ENCODE data around the gene EIF4A2.
A peak's percentile ranks its signal among the peaks of the same experiment; 100 is the strongest.
"Not testable (repeated sequence)": the region's sequence is repeated elsewhere in the genome, so short reads cannot be mapped to it uniquely, and the experiment has no call there.

Gene EIF4A2

DNA sequence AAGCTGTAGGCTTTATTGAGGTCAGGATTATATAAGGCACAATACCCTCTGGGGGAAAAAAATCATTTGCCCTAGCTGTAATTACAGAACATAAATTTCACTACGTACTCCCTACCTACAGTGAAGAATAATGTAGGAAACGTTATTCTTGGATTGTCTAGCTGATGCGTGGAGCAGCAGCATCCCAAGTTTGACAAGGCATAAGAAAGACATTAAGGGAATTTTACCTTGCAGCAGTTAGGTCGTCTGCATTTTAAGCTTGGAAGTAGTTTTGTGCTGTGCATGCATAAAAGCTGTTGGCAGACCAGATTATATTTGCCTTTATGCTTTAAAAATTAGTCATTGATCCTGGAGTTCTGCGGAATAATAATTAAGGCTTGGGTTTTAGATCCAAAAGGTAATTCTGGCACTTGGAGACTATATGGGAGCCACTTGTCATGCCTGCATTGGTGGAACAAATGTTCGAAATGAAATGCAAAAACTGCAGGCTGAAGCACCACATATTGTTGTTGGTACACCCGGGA is 2.2 kb downstream of the EIF4A2 start:
- DNase-seq: no peak

DNA sequence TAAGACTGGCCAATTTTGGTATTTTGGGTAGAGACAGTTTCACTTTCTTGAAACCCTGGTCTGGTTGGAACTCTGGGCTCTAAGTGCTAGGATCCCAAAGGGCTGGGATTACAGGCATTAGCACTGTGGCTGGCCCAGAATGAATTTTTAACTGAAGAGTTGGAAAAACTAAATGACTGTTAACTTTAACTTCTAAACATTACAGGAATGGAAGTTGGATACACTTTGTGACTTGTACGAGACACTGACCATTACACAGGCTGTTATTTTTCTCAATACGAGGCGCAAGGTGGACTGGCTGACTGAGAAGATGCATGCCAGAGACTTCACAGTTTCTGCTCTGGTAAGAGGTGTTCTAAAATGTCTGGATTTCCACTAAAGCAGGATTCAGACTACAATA is 3.5 kb downstream of the EIF4A2 start:
- no peak for DNase-seq

DNA sequence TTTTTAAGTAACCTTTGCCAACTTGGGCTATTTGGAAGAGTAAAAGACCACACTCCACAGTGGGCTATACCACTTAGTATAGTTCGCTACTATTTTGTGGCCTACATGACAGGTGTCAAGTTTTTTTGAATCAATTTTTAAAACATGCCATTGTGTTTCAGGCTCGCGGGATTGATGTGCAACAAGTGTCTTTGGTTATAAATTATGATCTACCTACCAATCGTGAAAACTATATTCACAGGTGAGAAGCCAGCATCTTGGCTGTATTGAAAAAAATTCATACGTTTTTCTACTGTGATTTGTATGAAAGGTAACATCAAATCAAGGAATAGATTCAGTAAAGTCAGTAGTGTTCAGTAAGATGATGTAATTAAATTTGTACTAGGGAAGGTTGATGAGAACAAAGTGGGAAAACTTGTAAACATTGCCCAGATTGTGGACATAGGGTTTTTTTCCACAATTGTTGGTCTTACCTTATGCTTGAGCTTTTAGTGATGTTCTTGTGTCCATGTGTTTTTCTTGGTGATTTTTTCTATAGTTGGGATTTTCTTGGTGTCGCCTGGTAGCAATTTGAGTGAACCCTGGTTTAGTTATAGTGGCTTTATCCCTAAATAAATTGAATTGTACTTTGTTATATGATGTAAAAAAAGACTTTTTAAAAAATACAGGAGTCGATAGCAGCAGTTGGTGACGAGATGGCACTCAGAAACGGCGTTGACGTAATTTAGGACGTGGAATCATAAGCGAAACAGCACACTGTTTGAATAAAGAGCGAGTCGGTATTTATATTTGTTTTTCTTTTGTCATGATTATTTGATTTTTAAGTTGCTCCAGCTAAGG is 4.5 kb downstream of the EIF4A2 start:
- DNase-seq: no peak

DNA sequence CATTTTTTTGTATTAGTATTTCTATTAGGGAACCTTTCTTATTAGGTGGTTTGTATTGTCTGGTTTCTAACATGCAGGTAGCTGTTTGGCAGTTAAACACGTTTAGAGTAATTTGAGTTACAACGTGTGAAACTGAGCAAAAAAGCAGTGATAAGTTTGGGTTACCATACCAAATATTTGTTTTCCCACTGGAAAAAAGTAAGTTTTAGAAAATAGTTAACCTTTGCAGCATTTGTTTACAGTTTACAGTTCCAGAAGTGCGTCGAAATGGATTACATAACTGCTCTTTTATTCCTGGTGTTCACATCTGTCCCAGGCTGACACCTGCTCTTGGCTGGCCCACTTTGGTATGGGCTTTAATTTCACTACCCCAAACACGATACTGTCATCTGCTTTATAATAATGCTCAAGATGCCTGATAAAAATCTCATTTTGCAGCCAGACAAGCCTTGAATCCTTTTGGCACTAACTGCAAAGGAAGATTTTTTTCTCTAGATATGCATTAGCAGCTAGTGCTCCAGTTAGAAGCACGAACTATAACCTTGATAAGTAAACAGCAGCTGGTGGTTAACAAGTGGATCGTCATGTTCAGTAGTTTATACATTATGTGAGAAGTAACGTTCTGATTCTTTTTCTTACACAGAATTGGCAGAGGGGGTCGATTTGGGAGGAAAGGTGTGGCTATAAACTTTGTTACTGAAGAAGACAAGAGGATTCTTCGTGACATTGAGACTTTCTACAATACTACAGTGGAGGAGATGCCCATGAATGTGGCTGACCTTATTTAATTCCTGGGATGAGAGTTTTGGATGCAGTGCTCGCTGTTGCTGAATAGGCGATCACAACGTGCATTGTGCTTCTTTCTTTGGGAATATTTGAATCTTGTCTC is 5.3 kb downstream of the EIF4A2 start:
- no peak for DNase-seq

DNA sequence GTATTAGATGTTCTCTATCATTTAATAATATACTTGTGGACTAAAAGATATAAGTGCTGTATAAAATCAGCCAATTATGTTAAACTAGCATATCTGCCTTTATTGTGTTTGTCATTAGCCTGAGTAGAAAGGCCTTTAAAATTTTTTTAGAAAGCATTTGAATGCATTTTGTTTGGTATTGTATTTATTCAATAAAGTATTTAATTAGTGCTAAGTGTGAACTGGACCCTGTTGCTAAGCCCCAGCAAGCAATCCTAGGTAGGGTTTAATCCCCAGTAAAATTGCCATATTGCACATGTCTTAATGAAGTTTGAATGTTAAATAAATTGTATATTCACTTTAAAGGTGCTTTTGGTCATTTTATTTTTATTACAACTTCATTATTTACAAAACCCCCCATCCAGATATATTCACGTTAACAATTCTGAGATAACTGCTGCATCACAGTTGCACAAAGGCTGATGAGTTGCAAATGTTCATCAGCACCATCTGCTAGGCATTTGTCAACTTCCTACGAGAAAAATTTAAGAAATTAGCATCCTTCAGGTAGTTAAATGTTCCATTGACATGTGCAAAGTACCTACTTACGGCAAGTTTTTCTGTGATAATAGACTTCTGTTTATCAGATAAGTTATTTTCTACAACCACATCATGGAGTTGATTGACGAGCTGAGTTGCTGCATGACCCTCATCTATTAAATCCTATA is 6.3 kb downstream of the EIF4A2 start:
- DNase-seq: no peak

DNA sequence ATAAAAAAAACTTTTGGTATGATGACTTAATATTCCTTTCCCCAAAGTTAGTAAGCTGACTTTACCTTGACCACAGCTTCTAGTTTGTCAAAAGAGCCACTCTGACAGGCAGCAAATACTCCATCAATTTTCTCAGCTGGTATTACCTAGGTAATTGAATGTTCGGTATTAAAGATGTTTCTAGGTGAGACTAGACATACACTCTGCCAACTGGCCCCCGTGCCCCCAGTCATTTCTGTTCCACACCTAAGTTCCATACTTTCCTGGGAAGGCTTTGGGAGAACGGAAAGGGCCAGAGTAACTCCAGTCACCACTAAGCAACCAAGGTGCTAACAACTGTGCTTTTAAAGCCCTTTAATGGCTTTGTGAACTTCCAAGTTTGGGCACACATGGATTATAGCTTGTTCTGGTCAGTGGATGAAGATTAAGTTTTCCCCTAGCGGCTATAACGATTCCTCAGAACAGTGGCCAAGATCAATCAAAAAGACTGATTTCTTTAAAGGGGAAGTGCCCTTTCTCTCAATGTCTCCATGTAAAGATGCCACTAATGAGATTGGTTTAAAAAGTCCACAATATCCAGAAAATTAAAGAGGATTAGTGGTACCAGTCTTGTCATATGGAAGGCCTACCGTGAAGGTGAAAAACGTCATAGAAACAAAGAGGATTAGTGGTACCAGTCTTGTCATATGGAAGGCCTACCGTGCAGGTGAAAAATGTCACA is 7.0 kb downstream of the EIF4A2 start:
- no peak for DNase-seq

DNA sequence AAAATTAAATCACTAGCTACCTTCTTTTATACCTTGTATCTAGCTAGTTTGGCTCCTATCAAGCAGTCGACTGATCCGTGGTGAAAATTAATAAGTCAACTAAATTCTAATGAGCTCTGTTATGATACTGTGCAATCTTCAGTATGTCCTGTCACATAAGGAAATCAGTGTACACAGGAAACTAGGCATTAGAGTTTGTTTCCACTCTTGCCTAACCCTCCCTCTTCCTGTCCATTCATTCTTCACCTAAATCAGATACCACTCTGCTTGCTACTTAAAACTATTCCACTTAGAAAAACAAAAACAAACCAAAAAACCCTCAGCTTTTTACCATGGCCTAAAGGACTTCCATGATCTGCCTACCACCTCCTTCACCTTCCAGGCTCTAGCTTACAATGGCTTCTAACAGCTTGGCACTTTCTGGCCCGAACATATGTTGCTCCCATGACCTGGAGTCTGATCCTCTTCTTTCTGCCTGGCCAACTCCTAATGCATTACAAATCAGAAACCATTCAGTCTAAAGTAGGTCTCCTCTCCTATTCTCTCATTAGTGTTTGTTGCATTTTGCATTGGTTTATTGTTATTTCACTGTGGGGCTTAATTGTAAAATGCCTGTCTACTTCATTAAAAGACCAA is 15.0 kb downstream of the EIF4A2 start:
- DNase-seq: no peak

DNA sequence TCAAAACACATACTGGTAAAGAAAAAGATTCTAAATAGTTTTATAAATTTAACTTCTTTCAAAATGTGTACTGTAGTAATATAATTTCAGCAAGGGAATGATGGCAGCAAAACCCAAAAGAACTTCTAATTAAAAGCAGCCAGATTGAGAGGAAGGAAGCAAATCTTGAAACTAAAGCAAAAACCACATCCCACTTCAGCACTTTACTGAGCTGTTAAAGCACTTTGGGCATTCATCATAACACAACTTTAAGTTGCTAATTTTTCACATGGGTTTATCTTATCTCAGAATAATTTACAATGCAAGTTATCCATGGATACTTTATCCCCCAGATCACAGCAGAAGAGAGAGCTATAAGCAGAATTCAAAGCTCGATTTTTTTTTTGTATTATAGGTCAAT is 16.9 kb downstream of the EIF4A2 start:
- no peak for DNase-seq

DNA sequence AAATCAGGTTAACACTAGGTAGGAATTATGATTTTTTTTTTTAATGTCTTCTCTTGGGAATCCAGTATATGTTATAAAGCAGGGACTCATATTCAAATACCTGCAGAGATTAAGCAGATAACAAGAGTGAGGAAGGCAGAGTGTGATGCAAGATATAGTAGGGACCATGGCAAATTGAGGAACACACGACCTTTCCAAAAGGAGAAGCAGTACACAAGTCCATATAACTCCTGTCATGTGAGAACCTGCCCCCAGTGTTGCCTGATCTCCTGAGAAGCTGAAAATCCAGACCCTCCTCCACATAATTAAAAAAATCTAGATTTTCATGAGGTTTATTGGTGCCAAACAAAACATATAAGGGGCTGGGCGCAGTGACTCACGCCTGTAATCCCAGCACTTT is 19.3 kb downstream of the EIF4A2 start:
- DNase-seq: no peak

DNA sequence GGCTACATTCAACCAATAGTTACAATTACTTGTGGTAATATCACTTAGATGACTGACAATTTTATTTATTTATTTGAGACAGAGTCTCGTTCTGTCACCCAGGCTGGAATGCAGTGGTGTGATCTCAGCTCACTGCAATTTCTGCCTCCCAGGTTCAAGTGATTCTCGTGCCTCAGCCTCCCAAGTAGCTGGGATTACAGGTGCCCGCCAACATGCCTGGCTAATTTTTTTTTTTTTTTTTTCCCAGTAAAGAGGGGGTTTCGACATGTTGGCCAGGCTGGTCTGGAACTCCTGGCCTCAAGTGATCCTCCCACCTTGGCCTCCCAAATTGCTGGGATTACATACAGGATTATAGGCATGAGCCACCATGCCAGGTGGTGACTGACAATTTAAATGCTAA is 20.1 kb downstream of the EIF4A2 start:
- DNase-seq: not testable (repeated sequence)

DNA sequence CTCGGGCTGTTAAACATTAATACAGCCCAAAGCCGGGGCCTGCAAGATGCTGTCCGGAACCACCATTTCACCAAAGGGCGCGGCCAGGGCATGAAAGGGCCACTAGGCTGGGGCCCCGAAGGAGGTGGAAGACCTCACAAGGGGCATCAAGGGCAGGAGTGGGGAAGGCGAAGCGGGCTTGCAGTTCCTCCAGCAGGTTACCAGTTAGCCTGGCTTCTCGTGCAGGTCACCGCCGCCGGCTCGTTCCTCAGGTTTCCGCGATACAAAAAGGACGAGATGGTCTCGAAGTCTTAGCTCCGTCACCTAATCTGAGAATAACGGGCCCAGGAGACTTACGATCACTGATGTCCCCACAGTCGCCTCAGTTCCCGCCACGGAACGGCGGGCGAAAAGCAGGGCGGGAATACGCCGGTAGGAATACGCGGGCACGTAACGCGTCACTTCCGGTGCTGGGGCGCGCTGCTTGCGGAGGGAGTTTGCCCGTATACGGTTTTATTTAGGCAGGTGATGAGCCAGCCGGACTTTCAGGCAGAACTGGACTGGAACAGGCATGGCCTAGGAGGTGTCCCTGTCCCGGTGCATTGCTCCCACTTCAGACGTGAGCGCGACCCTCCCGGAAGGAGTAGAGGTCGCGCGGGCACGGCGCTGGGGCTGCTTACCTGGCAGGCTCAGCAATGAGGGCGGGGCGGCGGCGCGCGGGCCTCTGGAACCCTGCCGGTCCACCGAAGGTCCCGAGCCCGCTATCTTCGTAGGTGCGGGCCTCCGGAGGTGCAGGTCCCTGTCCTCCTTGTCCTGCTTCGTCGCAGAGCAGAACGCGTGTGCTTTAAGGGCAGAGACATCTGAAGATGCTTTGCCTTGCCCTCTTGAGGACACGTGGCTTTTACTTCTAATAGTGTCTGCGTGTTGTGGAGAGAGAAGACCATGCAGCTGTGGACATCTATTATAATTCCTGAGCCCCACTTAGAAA is 23.0 kb downstream of the EIF4A2 start, which contains the start of gene RFC4:
RFC4 (minus strand) TSS at position 394 of the 967 bp plus-strand sequence. CDS start 1,769 bp downstream, outside the sequence.
- DNase-seq: peak; percentile 89

DNA sequence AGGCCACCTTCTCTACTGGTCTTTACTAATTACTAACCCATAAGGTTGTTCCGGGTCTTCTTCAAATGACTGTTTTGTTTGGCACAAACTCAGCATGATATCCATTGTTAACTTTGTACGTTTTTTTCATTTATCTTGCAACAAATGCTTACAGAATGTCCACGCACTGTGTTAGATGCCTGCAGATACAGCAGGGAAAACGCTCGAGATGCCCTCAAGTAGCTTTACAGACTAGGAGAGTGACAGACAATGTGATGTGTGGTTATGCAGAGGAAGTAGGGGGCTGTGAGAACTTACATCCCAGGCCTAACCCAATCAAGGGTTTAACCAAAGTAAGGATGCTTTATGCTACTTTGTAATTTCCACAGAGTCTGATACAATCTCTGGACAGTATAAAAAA is 23.9 kb downstream of the EIF4A2 start:
- no peak for DNase-seq

DNA sequence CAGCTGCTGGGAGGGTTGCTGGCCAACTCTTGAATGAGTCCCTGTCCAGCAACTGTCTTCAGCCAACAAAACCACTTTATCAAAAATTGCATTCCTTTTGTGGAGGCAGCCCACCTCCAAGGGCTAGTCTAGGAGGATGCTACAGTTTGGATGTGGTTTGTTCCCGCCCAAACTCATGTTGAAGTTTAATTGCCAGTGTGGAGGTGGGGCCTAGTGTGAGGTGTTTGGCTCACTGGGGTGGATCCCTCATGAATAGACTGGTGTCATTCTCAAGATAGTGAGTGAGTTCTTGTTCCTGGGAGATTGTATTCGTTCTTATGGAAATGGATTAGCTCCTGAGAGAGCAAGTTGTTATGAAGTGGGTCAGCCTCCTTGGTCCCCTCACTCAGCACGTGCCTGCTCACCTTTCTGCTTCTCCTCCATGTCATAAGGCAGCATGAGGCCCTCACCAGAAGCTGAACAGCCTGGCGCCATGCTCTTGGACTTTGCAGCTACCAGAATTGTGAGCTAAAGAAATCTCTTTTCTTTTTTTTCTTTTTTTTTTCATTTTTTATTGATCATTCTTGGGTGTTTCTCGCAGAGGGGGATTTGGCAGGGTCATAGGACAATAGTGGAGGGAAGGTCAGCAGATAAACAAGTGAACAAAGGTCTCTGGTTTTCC is 27.1 kb downstream of the EIF4A2 start:
- DNase-seq: no peak

DNA sequence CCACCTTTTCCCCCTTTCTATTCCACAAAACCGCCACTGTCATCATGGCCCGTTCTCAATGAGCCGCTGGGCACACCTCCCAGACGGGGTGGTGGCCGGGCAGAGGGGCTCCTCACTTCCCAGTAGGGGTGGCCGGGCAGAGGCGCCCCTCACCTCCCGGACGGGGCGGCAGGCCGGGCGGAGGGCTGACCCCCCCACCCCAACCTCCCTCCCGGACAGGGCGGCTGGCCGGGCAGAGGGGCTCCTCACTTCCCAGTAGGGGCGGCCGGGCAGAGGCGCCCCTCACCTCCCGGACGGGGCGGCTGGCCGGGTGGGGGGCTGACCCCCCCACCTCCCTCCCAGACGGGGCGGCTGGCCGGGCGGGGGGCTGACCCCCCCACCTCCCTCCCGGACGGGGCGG is 27.9 kb downstream of the EIF4A2 start:
- DNase-seq: not testable (repeated sequence)

DNA sequence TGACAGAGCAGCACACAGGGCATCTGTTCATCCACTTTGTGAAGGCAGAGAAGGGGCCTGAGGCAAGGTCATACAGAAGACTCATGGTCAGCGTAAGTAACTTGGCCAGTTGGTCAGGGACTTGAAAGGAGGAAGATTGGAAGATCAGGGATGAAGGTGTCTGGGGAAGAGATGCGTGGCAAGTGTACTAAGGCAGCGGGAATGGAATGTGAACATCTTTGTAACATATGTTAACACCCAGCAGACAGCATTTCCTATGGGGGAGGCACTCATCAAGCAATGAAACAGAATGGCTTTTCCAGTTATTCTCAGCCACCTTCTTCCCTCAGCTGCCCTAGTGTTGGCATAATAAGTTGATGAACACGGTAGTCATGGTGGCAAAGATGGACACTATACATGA is 30.7 kb downstream of the EIF4A2 start:
- no peak for DNase-seq

DNA sequence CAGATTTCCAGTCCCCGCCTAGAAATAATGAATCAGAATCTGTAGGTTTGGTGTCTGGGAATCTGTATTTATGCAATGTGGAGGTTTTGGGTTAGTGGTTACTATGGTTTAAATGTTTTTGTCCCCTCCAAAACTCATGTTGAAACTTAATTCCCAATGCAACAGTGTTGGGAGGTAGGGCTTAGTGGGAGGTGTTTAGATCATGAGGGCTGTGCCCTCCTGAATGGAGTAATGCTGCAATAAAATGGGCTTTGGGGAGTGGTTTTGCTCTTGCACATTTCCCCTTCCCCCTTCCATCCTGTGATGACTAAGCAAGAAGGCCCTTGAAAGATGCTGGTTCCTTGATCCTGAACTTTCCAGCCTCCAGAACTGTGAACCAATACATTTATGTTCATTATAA is 32.1 kb downstream of the EIF4A2 start:
- no peak for DNase-seq

DNA sequence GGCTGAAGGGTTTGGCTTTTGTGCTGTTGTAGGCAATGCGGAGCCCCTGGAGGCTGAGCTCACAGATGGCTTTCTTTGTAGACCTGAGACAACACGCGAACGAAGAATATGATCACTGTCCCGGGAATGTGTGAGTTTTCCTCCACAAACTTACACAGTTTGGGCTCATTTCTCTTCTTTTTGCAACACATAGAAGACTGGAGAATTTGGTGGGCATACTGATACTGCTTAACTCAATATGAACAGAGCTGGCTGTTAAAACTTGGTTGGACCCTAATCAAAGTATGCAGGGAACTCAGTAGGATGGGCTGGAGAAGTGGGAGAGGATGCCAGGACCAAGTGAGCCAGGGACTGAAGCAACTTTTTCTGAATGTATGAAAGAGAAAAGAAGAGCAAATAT is 35.1 kb downstream of the EIF4A2 start:
- no peak for DNase-seq

DNA sequence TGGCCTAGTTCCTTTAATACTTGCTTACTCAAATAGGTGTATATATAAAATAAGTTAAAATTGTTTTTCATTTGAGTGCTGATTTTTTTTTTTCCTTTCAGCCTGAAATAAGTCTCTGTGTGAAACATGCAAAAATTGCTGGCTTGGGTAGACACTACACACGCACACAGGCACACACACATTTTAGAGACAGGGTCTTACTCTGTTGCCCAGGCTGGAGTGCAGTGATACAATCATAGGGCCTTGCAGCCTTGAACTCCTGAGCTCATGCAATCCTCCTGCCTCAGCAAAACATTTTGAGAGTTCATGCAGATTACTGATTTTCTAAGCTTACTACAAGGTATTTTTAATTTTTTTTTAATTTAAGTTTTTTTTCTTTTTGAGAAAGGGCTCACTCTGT is 35.6 kb downstream of the EIF4A2 start:
- no peak for DNase-seq

DNA sequence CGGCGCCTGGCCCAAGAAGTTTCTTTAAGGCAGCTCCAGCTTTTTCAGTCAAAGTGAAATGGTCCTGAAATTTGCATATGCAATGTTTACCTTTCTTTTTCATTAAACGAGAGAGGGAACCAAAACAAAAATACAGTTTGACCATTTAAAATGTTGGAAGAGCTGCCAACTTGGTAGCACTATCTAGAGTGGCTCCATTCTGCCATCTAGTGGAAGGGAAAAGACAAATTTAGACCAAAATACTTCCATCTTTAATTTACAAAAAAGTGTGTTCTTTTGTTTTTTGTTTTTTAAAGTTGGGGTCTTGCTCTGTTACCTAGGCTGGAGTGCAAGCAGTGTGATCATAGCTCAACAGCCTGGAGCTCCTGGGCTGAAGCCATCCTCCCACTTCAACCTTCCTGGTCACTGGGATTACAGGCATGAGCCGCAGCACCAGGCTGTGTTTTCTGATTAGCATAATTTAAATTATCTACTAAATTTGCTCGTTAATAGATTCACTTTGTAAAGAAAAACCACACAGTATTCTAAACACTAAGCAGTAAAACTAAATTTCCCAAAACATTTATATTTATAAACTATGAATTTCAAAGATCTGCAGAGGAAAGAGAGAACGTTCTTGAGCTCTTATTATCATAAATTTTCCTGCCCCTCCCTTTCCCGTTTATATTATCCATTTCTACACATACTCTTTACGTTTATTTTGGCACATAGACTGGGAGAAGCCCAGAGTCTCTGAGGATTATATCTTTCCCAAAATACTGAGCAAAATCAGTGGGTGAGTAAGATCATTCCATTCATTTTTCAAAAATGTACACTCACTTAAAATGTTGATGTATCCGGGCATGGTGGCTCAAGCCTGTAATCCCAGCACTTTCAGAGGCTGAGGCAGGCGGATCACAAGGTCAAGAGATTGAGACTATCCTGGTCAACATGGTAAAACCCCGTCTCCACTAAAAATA is 38.3 kb downstream of the EIF4A2 start:
- peak; percentile 20 for DNase-seq
